ACC112 (cell line): ENCODE results near the gene FAT1.

Experiments
- H2AFZ ChIP-seq: fragments of 200-600 bp; sonication (generic); one replicate; pipeline ENCODE4 v1.6.0; 2017; ENCODE audit warnings: antibody characterized with exemption, low read length; ENCODE audit not compliant: unreplicated experiment
- H3K27ac ChIP-seq: fragments of 200-600 bp; sonication (generic); 2 replicates; pipeline ENCODE4 v1.5.1; 2014; ENCODE audit warnings: low read depth, mild to moderate bottlenecking, antibody characterized with exemption, low read length, moderate library complexity
- H3K27me3 ChIP-seq: fragments of 200-600 bp; sonication (generic); 2 replicates; pipeline ENCODE4 v1.6.1; 2014; ENCODE audit warnings: mild to moderate bottlenecking, antibody characterized with exemption, low read length, moderate library complexity, mixed read lengths; ENCODE audit not compliant: insufficient read depth
- H3K36me3 ChIP-seq: fragments of 200-600 bp; sonication (generic); 2 replicates; pipeline ENCODE4 v1.6.1; 2016; ENCODE audit warnings: mild to moderate bottlenecking, antibody characterized with exemption, low read length, moderate library complexity, mixed read lengths; ENCODE audit not compliant: insufficient read depth
- H3K4me1 ChIP-seq: fragments of 200-600 bp; sonication (generic); one replicate; pipeline ENCODE4 v1.6.1; 2016; ENCODE audit warnings: low read length, mixed read lengths; ENCODE audit not compliant: insufficient read depth, unreplicated experiment, control insufficient read depth
- H3K4me3 ChIP-seq: fragments of 200-600 bp; sonication (generic); 2 replicates; pipeline ENCODE4 v1.5.1; 2014; ENCODE audit warnings: mild to moderate bottlenecking, low read depth, low read length
- H3K79me2 ChIP-seq: fragments of 200-600 bp; sonication (generic); one replicate; pipeline ENCODE4 v1.6.0; 2016; ENCODE audit warnings: low read length; ENCODE audit not compliant: control insufficient read depth, unreplicated experiment, insufficient read depth

The FAT1 gene

GRCh38 chr4:186592966-186593586 lies 130.6 kb downstream of the FAT1 start:
- H3K36me3 ChIP-seq, result peaks cover 21% of the 10 kb centered on the region
- H3K4me1 ChIP-seq, result no peaks in the 10 kb centered on the region
- no peak overlapping the region for H2AFZ ChIP-seq
- no peaks in the 10 kb centered on the region for H3K27me3 ChIP-seq
- no peak overlapping the region for H3K4me3 ChIP-seq
- H3K27ac ChIP-seq, result no peak overlapping the region
- H3K79me2 ChIP-seq, result no peaks in the 10 kb centered on the region

GRCh38 chr4:186592445-186592844 lies 131.2 kb downstream of the FAT1 start:
- no peak overlapping the region for H3K4me3 ChIP-seq
- H3K79me2 ChIP-seq, result no peaks in the 10 kb centered on the region
- H3K27me3 ChIP-seq, result no peaks in the 10 kb centered on the region
- H3K4me1 ChIP-seq, result no peaks in the 10 kb centered on the region
- no peak overlapping the region for H2AFZ ChIP-seq
- no peak overlapping the region for H3K27ac ChIP-seq
- peaks cover 21% of the 10 kb centered on the region for H3K36me3 ChIP-seq

- no peaks in the 10 kb centered on the region for H3K27me3 ChIP-seq
- no peak overlapping the region for H3K4me3 ChIP-seq
- H3K27ac ChIP-seq, result no peak overlapping the region
- no peaks in the 10 kb centered on the region for H3K4me1 ChIP-seq
- no peaks in the 10 kb centered on the region for H3K79me2 ChIP-seq
- no peak overlapping the region for H2AFZ ChIP-seq
- H3K36me3 ChIP-seq, result peaks cover 19% of the 10 kb centered on the region
These were observed 132.0 kb downstream of the FAT1 start for GRCh38 chr4:186591651-186592050.

- no peak overlapping the region for H3K4me3 ChIP-seq
- no peaks in the 10 kb centered on the region for H3K27me3 ChIP-seq
- no peak overlapping the region for H2AFZ ChIP-seq
- no peaks in the 10 kb centered on the region for H3K79me2 ChIP-seq
- no peaks in the 10 kb centered on the region for H3K4me1 ChIP-seq
- H3K27ac ChIP-seq, result no peak overlapping the region
- peaks cover 10% of the 10 kb centered on the region for H3K36me3 ChIP-seq
These were observed 135.2 kb downstream of the FAT1 start for GRCh38 chr4:186588503-186588902.

- peaks cover 10% of the 10 kb centered on the region for H3K36me3 ChIP-seq
- H3K79me2 ChIP-seq, result no peaks in the 10 kb centered on the region
These were observed 136.1 kb downstream of the FAT1 start for GRCh38 chr4:186587416-186588018.

GRCh38 chr4:186586205-186586604 lies 137.5 kb downstream of the FAT1 start:
- no peaks in the 10 kb centered on the region for H3K4me1 ChIP-seq
- no peaks in the 10 kb centered on the region for H3K27me3 ChIP-seq
- H3K4me3 ChIP-seq, result no peak overlapping the region
- no peaks in the 10 kb centered on the region for H3K79me2 ChIP-seq
- no peak overlapping the region for H2AFZ ChIP-seq
- peaks cover 10% of the 10 kb centered on the region for H3K36me3 ChIP-seq
- H3K27ac ChIP-seq, result no peak overlapping the region

More at GRCh38 chr4:186587416-186588018, 136.1 kb downstream of the FAT1 start:
- Histone ChIP-seq H3K27me3 (no peaks in the 10 kb centered on the region), H2AFZ (no peak overlapping the region), H3K27ac (no peak overlapping the region), H3K4me1 (no peaks in the 10 kb centered on the region), H3K4me3 (no peak overlapping the region)

GRCh38 chr4:186584912-186585311 lies 138.7 kb downstream of the FAT1 start:
- H3K27ac ChIP-seq, result no peak overlapping the region
- H3K79me2 ChIP-seq, result no peaks in the 10 kb centered on the region
- no peaks in the 10 kb centered on the region for H3K27me3 ChIP-seq
- H3K4me3 ChIP-seq, result no peak overlapping the region
- peaks cover 10% of the 10 kb centered on the region for H3K36me3 ChIP-seq
- no peaks in the 10 kb centered on the region for H3K4me1 ChIP-seq
- H2AFZ ChIP-seq, result no peak overlapping the region

- no peaks in the 10 kb centered on the region for H3K79me2 ChIP-seq
These were observed 142.2 kb downstream of the FAT1 start for GRCh38 chr4:186581421-186581820.

GRCh38 chr4:186580669-186581068 lies 143.0 kb downstream of the FAT1 start:
- Histone ChIP-seq H2AFZ (no peak overlapping the region), H3K36me3 (peaks cover 4% of the 10 kb centered on the region; the same call in 1 of the 2 replicates), H3K27ac (no peak overlapping the region), H3K4me1 (no peaks in the 10 kb centered on the region), H3K27me3 (no peaks in the 10 kb centered on the region), H3K4me3 (no peak overlapping the region), H3K79me2 (no peaks in the 10 kb centered on the region)

More at GRCh38 chr4:186581421-186581820, 142.2 kb downstream of the FAT1 start:
- Histone ChIP-seq H3K27me3 (no peaks in the 10 kb centered on the region), H3K36me3 (peaks cover 7% of the 10 kb centered on the region; the same call in 1 of the 2 replicates), H3K4me1 (no peaks in the 10 kb centered on the region), H3K27ac (no peak overlapping the region), H2AFZ (no peak overlapping the region), H3K4me3 (no peak overlapping the region)

- H3K4me3 ChIP-seq, result peak overlapping the region; percentile 73
- 0 out of 2 replicates have a peak, but pooled peaks cover 6% of the 10 kb centered on the region for H3K27me3 ChIP-seq
- H3K36me3 ChIP-seq, result no peaks in the 10 kb centered on the region
- peak overlapping the region; percentile 52 for H2AFZ ChIP-seq
- H3K27ac ChIP-seq, result no peak overlapping the region
- peaks cover 7% of the 10 kb centered on the region for H3K4me1 ChIP-seq
- H3K79me2 ChIP-seq, result no peaks in the 10 kb centered on the region
These were observed 153.3 kb downstream of the FAT1 start for GRCh38 chr4:186570193-186570996.
